Liver (tissue), 9 donors: Measurements from ENCODE around the gene LRRC26. TPM values are rescaled to one million over a fixed set of nuclear protein-coding genes. Genes with fewer than 3 reads are reported as not detected.

Source experiments
- DNase-seq: peaks from one replicate; pipeline ENCODE4 v3.0.0-alpha.2; 2017; ENCODE audit warnings: low spot score
- H3K27ac ChIP-seq, 2 donors: one replicate each; pipeline ENCODE4 v1.7.0; 2013; ENCODE audit warnings: inconsistent platforms in 2 of 2, low read length in 2 of 2, control low read depth in 1 of 2, low read depth in 1 of 2, mild to moderate bottlenecking in 1 of 2
- H3K27me3 ChIP-seq, 4 donors: one replicate each; pipeline versions ENCODE4 v1.6.1 to v1.7.0; 2013; ENCODE audit warnings: low read length in 3 of 4, inconsistent platforms in 1 of 4, mild to moderate bottlenecking in 1 of 4, moderate library complexity in 1 of 4; ENCODE audit not compliant: control insufficient read depth in 4 of 4, insufficient read depth in 4 of 4
- H3K36me3 ChIP-seq, 4 donors: one replicate each; pipeline versions ENCODE4 v1.6.1 to v1.7.0; 2013; ENCODE audit warnings: low read length in 3 of 4, mild to moderate bottlenecking in 3 of 4, low read depth in 1 of 4, moderate library complexity in 1 of 4; ENCODE audit not compliant: control insufficient read depth in 4 of 4, insufficient read depth in 3 of 4
- H3K4me1 ChIP-seq, 4 donors: one replicate each; pipeline versions ENCODE4 v1.6.1 to v1.7.0; 2013; ENCODE audit warnings: low read length in 3 of 4, mild to moderate bottlenecking in 3 of 4, moderate library complexity in 1 of 4; ENCODE audit not compliant: control insufficient read depth in 4 of 4, insufficient read depth in 4 of 4
- H3K4me3 ChIP-seq, 3 donors: one replicate each; pipeline versions ENCODE4 v1.6.1 to v1.7.0; 2013; ENCODE audit warnings: low read length in 3 of 3, control low read depth in 1 of 3, low read depth in 1 of 3, mild to moderate bottlenecking in 1 of 3
- H3K9ac ChIP-seq, 2 donors: one replicate each; pipeline ENCODE4 v1.7.0; 2013; ENCODE audit warnings: low read length in 2 of 2, mild to moderate bottlenecking in 2 of 2, moderate library complexity in 2 of 2, control low read depth in 1 of 2, low read depth in 1 of 2
- H3K9me3 ChIP-seq, 4 donors: one replicate each; pipeline versions ENCODE4 v1.6.1 to v1.7.0; 2013; ENCODE audit warnings: low read length in 3 of 4; ENCODE audit not compliant: control insufficient read depth in 4 of 4
- EGR1 ChIP-seq, 2 donors: IDR thresholded peaks; 2 replicates each; pipeline ENCODE4 v1.6.1; 2016 to 2018; ENCODE audit warnings: antibody characterized with exemption in 2 of 2, low read depth in 2 of 2
- FOXA1 ChIP-seq: IDR thresholded peaks from 2 replicates; pipeline ENCODE4 v1.6.1; 2016; ENCODE audit warnings: antibody characterized with exemption
- FOXA2 ChIP-seq: IDR thresholded peaks from 2 replicates; pipeline ENCODE4 v1.6.1; 2016; ENCODE audit warnings: antibody characterized with exemption
- GABPA ChIP-seq, 2 donors: IDR thresholded peaks in 1 of 2; conservative IDR thresholded peaks in 1 of 2; 2 replicates each; pipeline ENCODE4 v1.6.1; 2016; ENCODE audit warnings: antibody characterized with exemption in 2 of 2, mild to moderate bottlenecking in 1 of 2, moderate library complexity in 1 of 2
- HNF4A ChIP-seq, 2 donors: conservative IDR thresholded peaks; 2 replicates each; pipeline ENCODE4 v1.6.1; 2016; ENCODE audit warnings: antibody characterized with exemption in 2 of 2, mild to moderate bottlenecking in 2 of 2
- HNF4G ChIP-seq: IDR thresholded peaks from 2 replicates; pipeline ENCODE4 v1.6.1; 2016; ENCODE audit warnings: antibody characterized with exemption
- JUND ChIP-seq, 2 donors: IDR thresholded peaks; 2 replicates each; pipeline ENCODE4 v1.6.1; 2016; ENCODE audit warnings: antibody characterized with exemption in 2 of 2
- NR2F2 ChIP-seq: IDR thresholded peaks from 2 replicates; pipeline ENCODE4 v1.6.1; 2016; ENCODE audit warnings: antibody characterized with exemption
- RAD21 ChIP-seq, 2 donors: IDR thresholded peaks; 2 replicates each; pipeline ENCODE4 v1.6.1; 2016; ENCODE audit warnings: antibody characterized with exemption in 2 of 2, mild to moderate bottlenecking in 2 of 2
- RXRA ChIP-seq, 2 donors: IDR thresholded peaks; 2 replicates each; pipeline ENCODE4 v1.6.1; 2017 to 2018; ENCODE audit warnings: antibody characterized with exemption in 2 of 2, mild to moderate bottlenecking in 1 of 2
- SP1 ChIP-seq: IDR thresholded peaks from 2 replicates; pipeline ENCODE4 v1.6.1; 2018; ENCODE audit warnings: antibody characterized with exemption, mild to moderate bottlenecking
- TAF1 ChIP-seq: conservative IDR thresholded peaks from 2 replicates; pipeline ENCODE4 v1.6.1; 2016; ENCODE audit warnings: antibody characterized with exemption, mild to moderate bottlenecking
- YY1 ChIP-seq: IDR thresholded peaks from 2 replicates; pipeline ENCODE4 v1.6.1; 2016; ENCODE audit warnings: antibody characterized with exemption, mild to moderate bottlenecking
- WGBS: extraction: QIAGEN DNeasy Blood & Tissue Kit; methylation state at CpG from one replicate; pipeline ENCODE4 v1.1.7; 2013; 5-methylcytosine and 5-hydroxymethylcytosine counted together
- polyA plus RNA-seq, 2 donors: library from polyadenylated mRNA; stranded (reverse) in 1 of 2; unstranded in 1 of 2; fragments of 200-250 nt in 1 of 2; fragments of >200 nt in 1 of 2; fragmentation: Nextera tagmentation in 1 of 2; extraction: Ambion mirVana in 1 of 2; gene quantifications; one replicate each; pipeline versions ENCODE4 v1.2.1 to v1.2.3, GENCODE V29; 2013 to 2015
- total RNA-seq, 2 donors: library from RNA; depleted of rRNA; stranded (reverse); fragments of >200 nt; gene quantifications; one replicate each; pipeline ENCODE4 v1.2.3, GENCODE V29; 2014
- TF ChIP-seq, protein P1 (sequence below): fragments of 150-350 bp; IDR thresholded peaks from 2 replicates; pipeline ENCODE4 v1.5.1; 2017; ENCODE audit warnings: improper control_type of control experiment, low read depth, low read length; ENCODE audit not compliant: missing input control
- TF ChIP-seq, protein P2 (sequence below): IDR thresholded peaks from 2 replicates; pipeline ENCODE4 v1.6.1; 2016; ENCODE audit warnings: antibody characterized with exemption
- TF ChIP-seq, protein P3 (sequence below): IDR thresholded peaks from 2 replicates; pipeline ENCODE4 v1.6.1; 2016; ENCODE audit warnings: antibody characterized with exemption, mild to moderate bottlenecking
- TF ChIP-seq, protein P4 (sequence below): IDR thresholded peaks from 2 replicates; pipeline ENCODE4 v1.6.1; 2016; ENCODE audit warnings: antibody characterized with exemption
- TF ChIP-seq, protein P5 (sequence below): IDR thresholded peaks from 2 replicates; pipeline ENCODE4 v1.6.1; 2016; ENCODE audit warnings: antibody characterized with exemption
- donor health status: healthy.
- donor health status: healthy.
- donor health status: healthy.
- donor health status: healthy.
- donor health status: healthy.

LRRC26 gene
- total and polyA plus RNA-seq, 4 donors = 0.09 to 0.17 TPM; not detected in 2

DNA sequence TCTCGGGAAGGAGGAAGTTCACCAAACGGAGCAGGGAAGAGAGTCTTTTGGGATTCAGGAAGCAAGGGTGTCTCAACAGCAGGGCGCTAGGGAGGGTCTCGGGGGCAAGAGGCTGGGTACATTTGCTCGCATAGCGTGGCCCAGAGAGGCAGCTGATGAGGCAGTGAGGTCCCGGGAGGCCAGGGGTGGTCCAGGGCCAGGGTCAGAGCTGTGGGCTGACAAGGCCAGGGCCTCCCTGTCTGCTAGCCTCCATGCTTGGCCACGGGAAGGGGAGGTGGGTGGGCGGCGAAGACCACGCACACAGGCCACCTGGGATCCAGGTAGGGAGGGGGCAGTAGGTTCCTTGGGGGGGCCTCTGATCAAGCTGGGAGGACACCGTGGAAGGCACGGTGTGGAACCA, 41.7 kb upstream of the LRRC26 start:
- WGBS = 88% methylated on average over 13 of the region's 13 CpGs
- no peak for DNase-seq
- Histone ChIP-seq H3K27me3 (no peaks in the 10 kb centered on the region), H3K9ac (no peak overlapping the region), H3K9me3 (no peaks in the 10 kb centered on the region), H3K4me1 (peaks cover 0 to 9% (median 6%) of the 10 kb centered on the region in 4 donors), H3K27ac (no peak overlapping the region), H3K36me3 (peaks cover 0 to 11% (median under 1%) of the 10 kb centered on the region in 4 donors), H3K4me3 (no peak overlapping the region)
- no peak for TF ChIP-seq GABPA (IDR thresholded peaks at IDR 0.05 in 1 of 2, conservative IDR thresholded peaks at IDR 0.05 in 1 of 2)
- TF ChIP-seq, protein P1, sequence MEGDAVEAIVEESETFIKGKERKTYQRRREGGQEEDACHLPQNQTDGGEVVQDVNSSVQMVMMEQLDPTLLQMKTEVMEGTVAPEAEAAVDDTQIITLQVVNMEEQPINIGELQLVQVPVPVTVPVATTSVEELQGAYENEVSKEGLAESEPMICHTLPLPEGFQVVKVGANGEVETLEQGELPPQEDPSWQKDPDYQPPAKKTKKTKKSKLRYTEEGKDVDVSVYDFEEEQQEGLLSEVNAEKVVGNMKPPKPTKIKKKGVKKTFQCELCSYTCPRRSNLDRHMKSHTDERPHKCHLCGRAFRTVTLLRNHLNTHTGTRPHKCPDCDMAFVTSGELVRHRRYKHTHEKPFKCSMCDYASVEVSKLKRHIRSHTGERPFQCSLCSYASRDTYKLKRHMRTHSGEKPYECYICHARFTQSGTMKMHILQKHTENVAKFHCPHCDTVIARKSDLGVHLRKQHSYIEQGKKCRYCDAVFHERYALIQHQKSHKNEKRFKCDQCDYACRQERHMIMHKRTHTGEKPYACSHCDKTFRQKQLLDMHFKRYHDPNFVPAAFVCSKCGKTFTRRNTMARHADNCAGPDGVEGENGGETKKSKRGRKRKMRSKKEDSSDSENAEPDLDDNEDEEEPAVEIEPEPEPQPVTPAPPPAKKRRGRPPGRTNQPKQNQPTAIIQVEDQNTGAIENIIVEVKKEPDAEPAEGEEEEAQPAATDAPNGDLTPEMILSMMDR = no peak
- no peak for TF ChIP-seq SP1
- no peak for TF ChIP-seq RAD21 (IDR thresholded peaks at IDR 0.05)
- TF ChIP-seq HNF4A (conservative IDR thresholded peaks at IDR 0.05) = no peak
- TF ChIP-seq, protein P2, sequence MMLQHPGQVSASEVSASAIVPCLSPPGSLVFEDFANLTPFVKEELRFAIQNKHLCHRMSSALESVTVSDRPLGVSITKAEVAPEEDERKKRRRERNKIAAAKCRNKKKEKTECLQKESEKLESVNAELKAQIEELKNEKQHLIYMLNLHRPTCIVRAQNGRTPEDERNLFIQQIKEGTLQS = no peak
- TF ChIP-seq, protein P3, sequence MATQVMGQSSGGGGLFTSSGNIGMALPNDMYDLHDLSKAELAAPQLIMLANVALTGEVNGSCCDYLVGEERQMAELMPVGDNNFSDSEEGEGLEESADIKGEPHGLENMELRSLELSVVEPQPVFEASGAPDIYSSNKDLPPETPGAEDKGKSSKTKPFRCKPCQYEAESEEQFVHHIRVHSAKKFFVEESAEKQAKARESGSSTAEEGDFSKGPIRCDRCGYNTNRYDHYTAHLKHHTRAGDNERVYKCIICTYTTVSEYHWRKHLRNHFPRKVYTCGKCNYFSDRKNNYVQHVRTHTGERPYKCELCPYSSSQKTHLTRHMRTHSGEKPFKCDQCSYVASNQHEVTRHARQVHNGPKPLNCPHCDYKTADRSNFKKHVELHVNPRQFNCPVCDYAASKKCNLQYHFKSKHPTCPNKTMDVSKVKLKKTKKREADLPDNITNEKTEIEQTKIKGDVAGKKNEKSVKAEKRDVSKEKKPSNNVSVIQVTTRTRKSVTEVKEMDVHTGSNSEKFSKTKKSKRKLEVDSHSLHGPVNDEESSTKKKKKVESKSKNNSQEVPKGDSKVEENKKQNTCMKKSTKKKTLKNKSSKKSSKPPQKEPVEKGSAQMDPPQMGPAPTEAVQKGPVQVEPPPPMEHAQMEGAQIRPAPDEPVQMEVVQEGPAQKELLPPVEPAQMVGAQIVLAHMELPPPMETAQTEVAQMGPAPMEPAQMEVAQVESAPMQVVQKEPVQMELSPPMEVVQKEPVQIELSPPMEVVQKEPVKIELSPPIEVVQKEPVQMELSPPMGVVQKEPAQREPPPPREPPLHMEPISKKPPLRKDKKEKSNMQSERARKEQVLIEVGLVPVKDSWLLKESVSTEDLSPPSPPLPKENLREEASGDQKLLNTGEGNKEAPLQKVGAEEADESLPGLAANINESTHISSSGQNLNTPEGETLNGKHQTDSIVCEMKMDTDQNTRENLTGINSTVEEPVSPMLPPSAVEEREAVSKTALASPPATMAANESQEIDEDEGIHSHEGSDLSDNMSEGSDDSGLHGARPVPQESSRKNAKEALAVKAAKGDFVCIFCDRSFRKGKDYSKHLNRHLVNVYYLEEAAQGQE = no peak
- no peak for TF ChIP-seq HNF4G
- no peak for TF ChIP-seq RXRA (IDR thresholded peaks at IDR 0.05)
- no peak for TF ChIP-seq TAF1
- TF ChIP-seq, protein P4, sequence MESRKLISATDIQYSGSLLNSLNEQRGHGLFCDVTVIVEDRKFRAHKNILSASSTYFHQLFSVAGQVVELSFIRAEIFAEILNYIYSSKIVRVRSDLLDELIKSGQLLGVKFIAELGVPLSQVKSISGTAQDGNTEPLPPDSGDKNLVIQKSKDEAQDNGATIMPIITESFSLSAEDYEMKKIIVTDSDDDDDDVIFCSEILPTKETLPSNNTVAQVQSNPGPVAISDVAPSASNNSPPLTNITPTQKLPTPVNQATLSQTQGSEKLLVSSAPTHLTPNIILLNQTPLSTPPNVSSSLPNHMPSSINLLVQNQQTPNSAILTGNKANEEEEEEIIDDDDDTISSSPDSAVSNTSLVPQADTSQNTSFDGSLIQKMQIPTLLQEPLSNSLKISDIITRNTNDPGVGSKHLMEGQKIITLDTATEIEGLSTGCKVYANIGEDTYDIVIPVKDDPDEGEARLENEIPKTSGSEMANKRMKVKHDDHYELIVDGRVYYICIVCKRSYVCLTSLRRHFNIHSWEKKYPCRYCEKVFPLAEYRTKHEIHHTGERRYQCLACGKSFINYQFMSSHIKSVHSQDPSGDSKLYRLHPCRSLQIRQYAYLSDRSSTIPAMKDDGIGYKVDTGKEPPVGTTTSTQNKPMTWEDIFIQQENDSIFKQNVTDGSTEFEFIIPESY = no peak
- TF ChIP-seq YY1 = no peak
- TF ChIP-seq FOXA2 = no peak
- TF ChIP-seq FOXA1 = no peak
- TF ChIP-seq NR2F2 = no peak
- TF ChIP-seq, protein P5, sequence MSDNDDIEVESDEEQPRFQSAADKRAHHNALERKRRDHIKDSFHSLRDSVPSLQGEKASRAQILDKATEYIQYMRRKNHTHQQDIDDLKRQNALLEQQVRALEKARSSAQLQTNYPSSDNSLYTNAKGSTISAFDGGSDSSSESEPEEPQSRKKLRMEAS = no peak
- no peak for TF ChIP-seq JUND (IDR thresholded peaks at IDR 0.05)
- TF ChIP-seq EGR1 (IDR thresholded peaks at IDR 0.05; ENCODE audit: low read depth in 2 of 2) = no peak
